WTC11 (cell line): ENCODE data around the gene DAB1. TPM values are rescaled to one million over a fixed set of nuclear protein-coding genes. Genes with fewer than 3 reads are reported as not detected.
A peak's percentile ranks its signal among the peaks of the same experiment; 100 is the strongest.

ENCODE experiments used
- ATAC-seq: fragments of 200-7000 bp; cut with Tn5 transposase; 2 replicates; pipeline ENCODE4 v1.10.0; 2021; ENCODE audit warnings: mild to moderate bottlenecking, moderate library complexity
- CTCF ChIA-PET: fragments of 300-600 bp; sonication (Branson Sonifier 250); formaldehyde crosslinking; loops from one replicate; lab custom pipeline; 2021; ENCODE audit warnings: antibody characterized with exemption; lab: Charles Lee
- POLR2A ChIA-PET: fragments of 350-600 bp; sonication (Branson Sonifier 250); formaldehyde crosslinking; loops from one replicate; lab custom pipeline; 2021; ENCODE audit warnings: antibody characterized with exemption; lab: Charles Lee
- DNase-seq: peaks from one replicate; pipeline ENCODE4 v3.0.0; 2021; ENCODE audit warnings: low spot score
- H3K27ac Mint-ChIP-seq: 2 replicates; pipeline ENCODE4 v1.8.0; 2021; ENCODE audit warnings: mixed read lengths
- H3K27me3 Mint-ChIP-seq: 2 replicates; pipeline ENCODE4 v1.8.0; 2021; ENCODE audit warnings: low read depth, mild to moderate bottlenecking, moderate library complexity, mixed read lengths
- H3K36me3 Mint-ChIP-seq: 2 replicates; pipeline ENCODE4 v1.8.0; 2021; ENCODE audit warnings: mixed read lengths
- H3K4me1 Mint-ChIP-seq: 2 replicates; pipeline ENCODE4 v1.8.0; 2022; ENCODE audit warnings: mixed read lengths
- H3K4me3 Mint-ChIP-seq: 2 replicates; pipeline ENCODE4 v1.8.0; 2021; ENCODE audit warnings: mild to moderate bottlenecking, moderate library complexity, mixed read lengths
- H3K9me3 Mint-ChIP-seq: 2 replicates; pipeline ENCODE4 v1.8.0; 2021; ENCODE audit warnings: mixed read lengths
- CREB1 ChIP-seq: sonication (generic); formaldehyde crosslinking; IDR thresholded peaks from 2 replicates; pipeline ENCODE4 v1.8.0; 2023; ENCODE audit warnings: mild to moderate bottlenecking, missing genetic modification reagents
- CREM ChIP-seq: sonication (generic); formaldehyde crosslinking; IDR thresholded peaks from 2 replicates; pipeline ENCODE4 v1.8.1; 2022; ENCODE audit warnings: mild to moderate bottlenecking, missing genetic modification reagents, moderate library complexity
- ESRRA ChIP-seq: sonication (generic); formaldehyde crosslinking; IDR thresholded peaks from 2 replicates; pipeline ENCODE4 v1.8.1; 2022; ENCODE audit warnings: mild to moderate bottlenecking, missing genetic modification reagents, borderline replicate concordance
- FOXJ3 ChIP-seq: sonication (generic); formaldehyde crosslinking; IDR thresholded peaks from 2 replicates; pipeline ENCODE4 v1.9.0; 2021; ENCODE audit warnings: missing genetic modification reagents, mild to moderate bottlenecking, borderline replicate concordance
- FOXP1 ChIP-seq: sonication (generic); formaldehyde crosslinking; IDR thresholded peaks from 2 replicates; pipeline ENCODE4 v1.8.0; 2022; ENCODE audit warnings: missing genetic modification reagents, mild to moderate bottlenecking, moderate library complexity, borderline replicate concordance
- IRF1 ChIP-seq: sonication (generic); formaldehyde crosslinking; IDR thresholded peaks from 2 replicates; pipeline ENCODE4 v1.8.0; 2023; ENCODE audit warnings: missing genetic modification reagents
- IRF2 ChIP-seq: sonication (generic); formaldehyde crosslinking; IDR thresholded peaks from 2 replicates; pipeline ENCODE4 v1.8.0; 2022; ENCODE audit warnings: low read depth, missing genetic modification reagents, borderline replicate concordance
- JAZF1 ChIP-seq: fragments of 250-450 bp; sonication (Bioruptor Pico); IDR thresholded peaks from 2 replicates; pipeline ENCODE4 v1.9.0; 2021; ENCODE audit warnings: moderate library complexity, mild to moderate bottlenecking, inconsistent platforms
- MXD4 ChIP-seq: fragments of 250-450 bp; sonication (Bioruptor Pico); IDR thresholded peaks from 2 replicates; pipeline ENCODE4 v1.8.0; 2021; ENCODE audit warnings: mild to moderate bottlenecking, moderate library complexity, borderline replicate concordance
- NFE2L1 ChIP-seq: sonication (generic); formaldehyde crosslinking; IDR thresholded peaks from 2 replicates; pipeline ENCODE4 v1.8.1; 2023; ENCODE audit warnings: missing genetic modification reagents
- NR1H2 ChIP-seq: sonication (generic); formaldehyde crosslinking; IDR thresholded peaks from 2 replicates; pipeline ENCODE4 v1.9.0; 2021; ENCODE audit warnings: mild to moderate bottlenecking, moderate library complexity, missing genetic modification reagents
- OVOL2 ChIP-seq: fragments of 250-450 bp; sonication (Bioruptor Pico); IDR thresholded peaks from 2 replicates; pipeline ENCODE4 v1.9.0; 2021; ENCODE audit warnings: mild to moderate bottlenecking, borderline replicate concordance
- SMAD4 ChIP-seq: sonication (generic); formaldehyde crosslinking; IDR thresholded peaks from 2 replicates; pipeline ENCODE4 v1.8.0; 2022; ENCODE audit warnings: mild to moderate bottlenecking, missing genetic modification reagents
- TEAD1 ChIP-seq: sonication (generic); formaldehyde crosslinking; IDR thresholded peaks from 2 replicates; pipeline ENCODE4 v1.8.0; 2022; ENCODE audit warnings: mild to moderate bottlenecking, missing genetic modification reagents
- TEAD4 ChIP-seq: sonication (generic); formaldehyde crosslinking; IDR thresholded peaks from 2 replicates; pipeline ENCODE4 v1.8.0; 2022; ENCODE audit warnings: mild to moderate bottlenecking, missing genetic modification reagents
- TP53 ChIP-seq: sonication (generic); formaldehyde crosslinking; IDR thresholded peaks from 2 replicates; pipeline ENCODE4 v1.8.1; 2023; ENCODE audit warnings: mild to moderate bottlenecking, missing genetic modification reagents
- ZBTB21 ChIP-seq: sonication (generic); formaldehyde crosslinking; IDR thresholded peaks from 2 replicates; pipeline ENCODE4 v1.8.1; 2023; ENCODE audit warnings: mild to moderate bottlenecking, missing genetic modification reagents, borderline replicate concordance
- ZNF263 ChIP-seq: sonication (generic); formaldehyde crosslinking; IDR thresholded peaks from 2 replicates; pipeline ENCODE4 v1.8.1; 2022; ENCODE audit warnings: low read depth, mild to moderate bottlenecking, moderate library complexity, missing genetic modification reagents
- ZNF396 ChIP-seq: fragments of 250-450 bp; sonication (Bioruptor Pico); IDR thresholded peaks from 2 replicates; pipeline ENCODE4 v1.8.0; 2021; ENCODE audit warnings: mild to moderate bottlenecking, moderate library complexity, borderline replicate concordance
- ZNF423 ChIP-seq: fragments of 250-450 bp; sonication (Bioruptor Pico); IDR thresholded peaks from 2 replicates; pipeline ENCODE4 v2.1.2; 2022; ENCODE audit warnings: mild to moderate bottlenecking, moderate library complexity
- ZNF512 ChIP-seq: sonication (generic); formaldehyde crosslinking; IDR thresholded peaks from 2 replicates; pipeline ENCODE4 v1.8.1; 2022; ENCODE audit warnings: missing genetic modification reagents, borderline replicate concordance
- ZNF671 ChIP-seq: fragments of 250-450 bp; sonication (Bioruptor Pico); IDR thresholded peaks from 2 replicates; pipeline ENCODE4 v1.8.0; 2021; ENCODE audit warnings: mild to moderate bottlenecking
- total RNA-seq: library from RNA; stranded (reverse); gene quantifications from 3 replicates; pipeline ENCODE4 v1.2.3, GENCODE V29; 2021
- TF ChIP-seq, protein P1 (sequence below): sonication (generic); formaldehyde crosslinking; conservative IDR thresholded peaks from 2 replicates; pipeline ENCODE4 v1.8.1; 2022; ENCODE audit warnings: mild to moderate bottlenecking, missing genetic modification reagents
- TF ChIP-seq, protein P2 (sequence below): fragments of 250-450 bp; sonication (Bioruptor Pico); IDR thresholded peaks from 2 replicates; pipeline ENCODE4 v1.9.0; 2021; ENCODE audit warnings: mild to moderate bottlenecking
- TF ChIP-seq, protein P3 (sequence below): sonication (generic); formaldehyde crosslinking; conservative IDR thresholded peaks from 2 replicates; pipeline ENCODE4 v1.8.1; 2023; ENCODE audit warnings: mild to moderate bottlenecking, low read depth, missing genetic modification reagents, moderate library complexity
- TF ChIP-seq, protein P4 (sequence below): sonication (generic); formaldehyde crosslinking; IDR thresholded peaks from 2 replicates; pipeline ENCODE4 v1.8.0; 2022; ENCODE audit warnings: mild to moderate bottlenecking, missing genetic modification reagents
- TF ChIP-seq, protein P5 (sequence below): sonication (generic); formaldehyde crosslinking; IDR thresholded peaks from 2 replicates; pipeline ENCODE4 v1.8.1; 2023; ENCODE audit warnings: mild to moderate bottlenecking, missing genetic modification reagents, moderate library complexity

DAB1 gene
- total RNA-seq, 1 experiment from 2014 or later = 10.7 TPM

DNA sequence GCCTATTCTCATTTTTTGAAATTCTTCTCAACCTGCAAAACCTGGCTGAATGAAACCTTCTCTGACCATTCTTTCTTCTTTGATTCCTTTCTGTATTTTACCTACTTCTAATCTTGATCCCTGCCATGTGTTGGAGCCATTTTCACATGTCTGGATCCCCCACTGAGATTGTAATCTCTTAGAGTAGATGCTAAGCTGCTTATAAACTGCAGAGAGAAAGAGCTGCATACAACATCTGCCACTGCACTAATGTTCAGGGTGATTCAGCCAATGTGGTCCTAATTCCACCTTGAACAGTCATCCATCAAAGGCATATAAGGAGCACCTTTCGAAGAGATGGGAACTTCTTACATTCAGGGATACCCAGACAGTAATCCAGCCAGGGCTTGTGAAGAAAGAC is 16.2 kb upstream of the DAB1 start (continued):
- TF ChIP-seq MXD4 = no peak

DNA sequence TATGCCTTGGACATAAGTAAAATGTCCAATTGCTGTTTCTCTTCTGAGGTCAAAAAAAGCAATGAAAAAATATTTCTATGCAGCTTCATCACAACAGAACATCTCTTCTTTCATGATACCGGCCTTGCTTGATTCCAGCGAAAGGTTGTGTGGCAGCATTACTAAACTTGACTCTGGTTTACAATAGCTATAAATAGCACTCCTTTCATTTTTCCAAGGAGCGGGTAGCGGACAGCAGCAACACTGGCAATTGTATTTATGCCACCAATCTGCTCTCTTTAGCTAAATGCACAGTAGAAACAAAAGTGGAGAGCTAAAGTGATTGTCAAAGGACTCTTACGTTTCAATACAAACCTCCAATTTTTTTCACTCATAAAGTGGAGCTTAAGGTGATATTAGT is 7.5 kb upstream of the DAB1 start:
- no peaks in the 10 kb centered on the region for H3K36me3 Mint-ChIP-seq
- no peak for TF ChIP-seq NFE2L1
- TF ChIP-seq ZBTB21 (CRISPR knock-in tag) = no peak
- no peak for TF ChIP-seq OVOL2
- TF ChIP-seq IRF1 (CRISPR knock-in tag) = no peak
- no peak for TF ChIP-seq CREM (CRISPR knock-in tag)
- no peak for TF ChIP-seq ZNF396 (CRISPR knock-in tag)
- no peak for TF ChIP-seq ESRRA (CRISPR knock-in tag)
- TF ChIP-seq NR1H2 = no peak
- TF ChIP-seq, protein P1, sequence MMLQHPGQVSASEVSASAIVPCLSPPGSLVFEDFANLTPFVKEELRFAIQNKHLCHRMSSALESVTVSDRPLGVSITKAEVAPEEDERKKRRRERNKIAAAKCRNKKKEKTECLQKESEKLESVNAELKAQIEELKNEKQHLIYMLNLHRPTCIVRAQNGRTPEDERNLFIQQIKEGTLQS (CRISPR knock-in tag) = no peak
- no peak for TF ChIP-seq ZNF423 (CRISPR knock-in tag)
- no peak for TF ChIP-seq IRF2
- TF ChIP-seq, protein P2, sequence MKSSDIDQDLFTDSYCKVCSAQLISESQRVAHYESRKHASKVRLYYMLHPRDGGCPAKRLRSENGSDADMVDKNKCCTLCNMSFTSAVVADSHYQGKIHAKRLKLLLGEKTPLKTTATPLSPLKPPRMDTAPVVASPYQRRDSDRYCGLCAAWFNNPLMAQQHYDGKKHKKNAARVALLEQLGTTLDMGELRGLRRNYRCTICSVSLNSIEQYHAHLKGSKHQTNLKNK = no peak
- DNase-seq (no peak), ATAC-seq (no peak)
- no peaks in the 10 kb centered on the region for H3K4me1 Mint-ChIP-seq
- CTCF ChIA-PET = no interaction called here
- peaks cover 2% of the 10 kb centered on the region for H3K27me3 Mint-ChIP-seq
- H3K27ac Mint-ChIP-seq = no peak overlapping the region
- POLR2A ChIA-PET = no interaction called here
- peaks cover 16% of the 10 kb centered on the region; the same call in 1 of the 2 replicates for H3K9me3 Mint-ChIP-seq
- no peak overlapping the region for H3K4me3 Mint-ChIP-seq

DNA sequence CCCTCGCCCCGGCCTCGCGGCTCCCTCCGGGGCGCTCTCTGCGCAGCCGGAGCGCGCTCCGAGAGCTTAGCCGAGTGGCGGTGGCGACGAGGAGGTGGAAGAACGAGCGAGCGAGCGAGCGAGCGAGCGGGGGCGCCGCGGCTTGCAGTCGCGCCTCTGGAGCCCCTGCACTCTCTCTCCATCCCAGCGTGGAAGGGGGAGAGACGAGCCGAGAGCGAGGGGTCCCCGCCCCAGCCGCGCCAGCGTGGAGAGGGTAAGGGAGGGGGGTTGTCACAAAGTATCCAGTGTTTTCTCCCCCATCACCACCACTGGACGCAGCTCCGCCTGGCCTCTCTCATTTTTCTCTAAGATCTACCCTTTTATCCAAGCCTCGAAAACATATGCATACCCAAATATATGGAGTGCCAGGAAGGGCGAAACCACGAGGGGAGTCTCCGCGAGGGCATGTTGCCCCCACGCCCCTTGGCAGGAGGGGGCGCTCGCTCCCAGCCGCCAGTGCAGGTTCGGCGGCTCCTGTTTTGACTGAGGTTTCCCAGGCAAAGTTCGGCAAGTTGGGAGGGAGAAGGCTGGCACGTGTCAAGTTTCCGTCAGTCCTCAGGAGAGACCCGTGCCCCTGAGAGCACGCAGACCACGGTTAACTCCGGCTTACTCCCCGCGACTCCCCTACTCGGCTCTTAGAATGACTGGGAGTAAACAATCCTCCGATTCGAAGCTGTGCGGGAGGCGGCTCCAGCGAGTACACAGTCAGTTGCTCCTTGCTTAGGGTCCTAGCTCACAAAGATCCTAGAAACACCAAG is 569 bp upstream of the DAB1 start:
- peak; percentile 79 for DNase-seq
- H3K4me3 Mint-ChIP-seq = peak overlapping the region; percentile 84
- peak overlapping the region; percentile 67; the same call in 1 of the 2 replicates for H3K27ac Mint-ChIP-seq
- peaks cover 8% of the 10 kb centered on the region; the same call in 1 of the 2 replicates for H3K9me3 Mint-ChIP-seq
- ChIA-PET POLR2A (interaction anchor here (0.7 kb wide), 2 partner anchors 223 to 314 kb away, joined by 3 to 4 read pairs; no protein-coding TSS in a partner anchor), CTCF (interaction anchor here (0.6 to 1.4 kb wide), 39 partner anchors 11 to 1431 kb away, joined by 3 to 7 read pairs (median 3); partner anchors contain the start of gene OMA1)
- peak; percentile 60 for ATAC-seq
- peaks cover 27% of the 10 kb centered on the region for H3K4me1 Mint-ChIP-seq
- H3K27me3 Mint-ChIP-seq = peaks cover 35% of the 10 kb centered on the region
- H3K36me3 Mint-ChIP-seq = no peaks in the 10 kb centered on the region
- TF ChIP-seq, protein P3, sequence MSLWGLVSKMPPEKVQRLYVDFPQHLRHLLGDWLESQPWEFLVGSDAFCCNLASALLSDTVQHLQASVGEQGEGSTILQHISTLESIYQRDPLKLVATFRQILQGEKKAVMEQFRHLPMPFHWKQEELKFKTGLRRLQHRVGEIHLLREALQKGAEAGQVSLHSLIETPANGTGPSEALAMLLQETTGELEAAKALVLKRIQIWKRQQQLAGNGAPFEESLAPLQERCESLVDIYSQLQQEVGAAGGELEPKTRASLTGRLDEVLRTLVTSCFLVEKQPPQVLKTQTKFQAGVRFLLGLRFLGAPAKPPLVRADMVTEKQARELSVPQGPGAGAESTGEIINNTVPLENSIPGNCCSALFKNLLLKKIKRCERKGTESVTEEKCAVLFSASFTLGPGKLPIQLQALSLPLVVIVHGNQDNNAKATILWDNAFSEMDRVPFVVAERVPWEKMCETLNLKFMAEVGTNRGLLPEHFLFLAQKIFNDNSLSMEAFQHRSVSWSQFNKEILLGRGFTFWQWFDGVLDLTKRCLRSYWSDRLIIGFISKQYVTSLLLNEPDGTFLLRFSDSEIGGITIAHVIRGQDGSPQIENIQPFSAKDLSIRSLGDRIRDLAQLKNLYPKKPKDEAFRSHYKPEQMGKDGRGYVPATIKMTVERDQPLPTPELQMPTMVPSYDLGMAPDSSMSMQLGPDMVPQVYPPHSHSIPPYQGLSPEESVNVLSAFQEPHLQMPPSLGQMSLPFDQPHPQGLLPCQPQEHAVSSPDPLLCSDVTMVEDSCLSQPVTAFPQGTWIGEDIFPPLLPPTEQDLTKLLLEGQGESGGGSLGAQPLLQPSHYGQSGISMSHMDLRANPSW (CRISPR knock-in tag) = no peak
- TF ChIP-seq TEAD1 (CRISPR knock-in tag) = peak; percentile 75; the same call in 1 of the 2 replicates
- TF ChIP-seq SMAD4 (CRISPR knock-in tag) = no peak
- TF ChIP-seq, protein P4, sequence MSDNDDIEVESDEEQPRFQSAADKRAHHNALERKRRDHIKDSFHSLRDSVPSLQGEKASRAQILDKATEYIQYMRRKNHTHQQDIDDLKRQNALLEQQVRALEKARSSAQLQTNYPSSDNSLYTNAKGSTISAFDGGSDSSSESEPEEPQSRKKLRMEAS (CRISPR knock-in tag) = peak; percentile 96
- TF ChIP-seq ZNF671 (CRISPR knock-in tag) = no peak
- TF ChIP-seq ZNF423 (CRISPR knock-in tag) = no peak
- TF ChIP-seq, protein P5, sequence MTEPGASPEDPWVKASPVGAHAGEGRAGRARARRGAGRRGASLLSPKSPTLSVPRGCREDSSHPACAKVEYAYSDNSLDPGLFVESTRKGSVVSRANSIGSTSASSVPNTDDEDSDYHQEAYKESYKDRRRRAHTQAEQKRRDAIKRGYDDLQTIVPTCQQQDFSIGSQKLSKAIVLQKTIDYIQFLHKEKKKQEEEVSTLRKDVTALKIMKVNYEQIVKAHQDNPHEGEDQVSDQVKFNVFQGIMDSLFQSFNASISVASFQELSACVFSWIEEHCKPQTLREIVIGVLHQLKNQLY (CRISPR knock-in tag) = no peak
- TF ChIP-seq TP53 (CRISPR knock-in tag) = no peak
- TF ChIP-seq TEAD4 = no peak
- TF ChIP-seq, protein P2 = no peak
- no peak for TF ChIP-seq ZNF512 (CRISPR knock-in tag)
- no peak for TF ChIP-seq FOXJ3 (CRISPR knock-in tag)
- no peak for TF ChIP-seq ZNF263
- TF ChIP-seq CREB1 (CRISPR knock-in tag) = 0 out of 2 replicates have a peak, but pooled peaks have one; percentile 53
- no peak for TF ChIP-seq JAZF1 (CRISPR knock-in tag)
- peak; percentile 68 for TF ChIP-seq FOXP1 (CRISPR knock-in tag)
